ENCODE data around the gene ISCU. TPM values are rescaled to one million over a fixed set of nuclear protein-coding genes. Genes with fewer than 3 reads are reported as not detected.
"Not testable (repeated sequence)": the region's sequence is repeated elsewhere in the genome, so short reads cannot be mapped to it uniquely, and the experiment has no call there.

ISCU gene
- total RNA-seq, 1 experiment from 2014 or later, result 86.7 TPM

- Histone ChIP-seq H3K4me3 (no peak overlapping the region), H3K27me3 (replicated peaks) (no peaks in the 10 kb centered on the region), H3K27ac (no peak overlapping the region), H3K4me1 (replicated peaks) (peaks cover 57% of the 10 kb centered on the region), H3K36me3 (peaks cover 1% of the 10 kb centered on the region), H3K9me3 (replicated peaks) (peaks cover 7% of the 10 kb centered on the region)
- DNase-seq (ENCODE audit: low read depth in 1 of 2, low spot score in 2 of 2), result peak; percentile 84 to 95
These were observed 48.6 kb downstream of the ISCU start for GRCh38 chr12:108610856-108611605.

GRCh38 chr12:108611884-108612415 lies 49.6 kb downstream of the ISCU start:
- peaks cover 7% of the 10 kb centered on the region for H3K9me3 ChIP-seq (replicated peaks)
- H3K36me3 ChIP-seq, result no peaks in the 10 kb centered on the region; the same call in 1 of the 2 replicates
- peak in 1 of 2 experiments; percentile 100 for DNase-seq (ENCODE audit: low read depth in 1 of 2, low spot score in 2 of 2)
- no peaks in the 10 kb centered on the region for H3K27me3 ChIP-seq (replicated peaks)
- H3K27ac ChIP-seq, result peak overlapping the region; percentile 14
- H3K4me1 ChIP-seq (replicated peaks), result peaks cover 63% of the 10 kb centered on the region
- H3K4me3 ChIP-seq, result no peak overlapping the region

DNA sequence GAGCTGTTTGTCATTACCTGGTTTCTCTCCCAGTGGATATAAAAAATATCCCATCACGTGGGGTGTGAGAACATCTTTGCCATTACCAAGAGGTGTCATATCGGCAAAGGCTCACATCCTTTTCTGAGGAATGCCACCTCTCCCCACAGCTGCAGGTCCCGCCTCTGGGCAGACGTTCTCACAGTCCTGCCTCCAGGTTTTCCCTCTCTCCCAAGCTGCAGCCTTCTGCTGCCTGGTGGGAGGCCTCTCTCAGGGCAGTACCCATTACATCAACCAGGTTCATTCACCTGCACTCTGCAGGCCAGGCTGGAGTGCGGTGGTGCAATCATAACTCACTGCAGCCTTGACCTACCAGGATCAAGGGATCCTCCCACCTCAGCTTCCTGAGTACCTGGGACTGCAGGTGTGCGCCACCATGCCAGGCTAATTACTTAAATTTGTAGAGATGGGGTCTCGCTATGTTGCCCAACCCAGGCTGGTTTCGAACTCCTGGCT lies 50.4 kb downstream of the ISCU start:
- Histone ChIP-seq H3K36me3 (no peaks in the 10 kb centered on the region; the same call in 1 of the 2 replicates), H3K4me3 (no peak overlapping the region), H3K4me1 (replicated peaks) (peaks cover 70% of the 10 kb centered on the region), H3K9me3 (replicated peaks) (peaks cover 7% of the 10 kb centered on the region), H3K27ac (no peak overlapping the region), H3K27me3 (replicated peaks) (no peaks in the 10 kb centered on the region)
- no peak for DNase-seq (ENCODE audit: low read depth in 1 of 2, low spot score in 2 of 2)

DNA sequence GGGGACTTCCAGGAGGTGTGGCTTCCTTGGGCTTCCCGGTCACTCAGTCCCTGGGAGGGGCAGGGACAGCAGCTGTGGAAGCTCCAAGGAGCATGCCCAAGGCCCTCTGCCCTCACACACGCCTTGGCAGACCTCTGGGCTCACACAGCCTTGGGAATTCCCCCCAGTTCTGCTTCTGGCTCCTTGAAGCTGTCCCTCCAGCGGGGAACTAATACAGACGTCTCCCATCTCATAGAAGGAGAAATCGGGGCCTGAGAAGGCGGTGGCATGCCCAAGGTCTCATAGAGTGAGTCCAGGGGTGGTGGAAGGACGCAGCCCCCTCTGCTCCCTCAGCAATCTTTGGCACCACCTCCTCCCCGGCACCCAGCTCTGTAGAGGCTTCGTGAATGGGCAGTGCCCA lies 51.2 kb downstream of the ISCU start:
- H3K27ac ChIP-seq, result no peak overlapping the region; the same call in 1 of the 2 replicates
- DNase-seq (ENCODE audit: low read depth in 1 of 2, low spot score in 2 of 2), result peak in 1 of 2 experiments; percentile 99
- no peak overlapping the region for H3K4me3 ChIP-seq
- H3K36me3 ChIP-seq, result no peaks in the 10 kb centered on the region; the same call in 1 of the 2 replicates
- no peaks in the 10 kb centered on the region for H3K27me3 ChIP-seq (replicated peaks)
- peaks cover 7% of the 10 kb centered on the region for H3K9me3 ChIP-seq (replicated peaks)
- H3K4me1 ChIP-seq (replicated peaks), result peaks cover 69% of the 10 kb centered on the region

DNA sequence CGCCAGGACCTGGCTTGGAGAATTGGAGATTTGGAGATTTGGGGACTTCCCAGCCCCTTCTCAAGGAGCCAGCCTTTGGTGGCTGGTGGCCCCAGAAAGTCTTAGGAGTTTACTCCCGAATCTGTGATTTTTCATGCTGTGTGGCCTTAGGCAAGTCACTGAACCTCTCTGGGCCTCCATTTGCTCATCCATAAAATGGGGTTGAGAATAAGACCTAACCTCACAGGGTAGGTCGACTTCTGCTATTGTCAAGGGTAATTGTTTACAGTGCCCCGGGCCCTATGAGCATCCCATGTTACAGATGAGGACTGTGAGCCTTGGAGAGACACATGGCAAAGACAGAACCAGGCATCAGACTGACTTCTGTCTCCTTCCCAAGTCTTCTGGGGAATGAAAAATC lies 51.6 kb downstream of the ISCU start:
- no peaks in the 10 kb centered on the region; the same call in 1 of the 2 replicates for H3K36me3 ChIP-seq
- peaks cover 7% of the 10 kb centered on the region for H3K9me3 ChIP-seq (replicated peaks)
- no peak overlapping the region; the same call in 1 of the 2 replicates for H3K27ac ChIP-seq
- no peaks in the 10 kb centered on the region for H3K27me3 ChIP-seq (replicated peaks)
- H3K4me3 ChIP-seq, result no peak overlapping the region
- DNase-seq (ENCODE audit: low read depth in 1 of 2, low spot score in 2 of 2), result no peak
- H3K4me1 ChIP-seq (replicated peaks), result peaks cover 65% of the 10 kb centered on the region

DNA sequence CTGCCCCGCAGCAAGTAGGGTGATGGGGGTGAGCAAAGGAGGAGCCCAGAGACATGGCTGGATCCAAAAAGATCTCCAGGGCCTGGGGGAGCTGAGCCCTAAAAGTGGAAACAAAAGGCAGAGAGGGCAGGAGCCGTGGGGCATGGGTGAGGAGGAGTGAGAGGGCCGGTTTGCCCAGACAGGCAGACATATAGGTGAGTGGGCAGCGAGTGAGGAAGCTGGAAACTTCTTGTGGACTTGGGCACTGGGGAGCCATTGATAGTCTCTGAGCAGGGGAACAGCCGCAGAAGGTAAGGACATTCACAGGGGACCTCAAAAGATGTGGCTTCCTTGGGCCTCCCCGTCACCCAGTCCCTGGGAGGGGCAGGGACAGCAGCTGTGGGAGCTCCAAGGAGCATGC lies 52.2 kb downstream of the ISCU start:
- Histone ChIP-seq H3K36me3 (no peaks in the 10 kb centered on the region; the same call in 1 of the 2 replicates), H3K27me3 (replicated peaks) (no peaks in the 10 kb centered on the region), H3K9me3 (replicated peaks) (peaks cover 7% of the 10 kb centered on the region), H3K4me1 (replicated peaks) (peaks cover 59% of the 10 kb centered on the region), H3K4me3 (no peak overlapping the region), H3K27ac (no peak overlapping the region)
- peak in 1 of 2 experiments; percentile 93 for DNase-seq (ENCODE audit: low read depth in 1 of 2, low spot score in 2 of 2)

- no peak overlapping the region for H3K4me3 ChIP-seq
- H3K36me3 ChIP-seq, result no peaks in the 10 kb centered on the region; the same call in 1 of the 2 replicates
- peaks cover 7% of the 10 kb centered on the region for H3K9me3 ChIP-seq (replicated peaks)
- peaks cover 46% of the 10 kb centered on the region for H3K4me1 ChIP-seq (replicated peaks)
- no peaks in the 10 kb centered on the region for H3K27me3 ChIP-seq (replicated peaks)
- DNase-seq (ENCODE audit: low read depth in 1 of 2, low spot score in 2 of 2), result peak; percentile 72 to 82
- H3K27ac ChIP-seq, result no peak overlapping the region
These were observed 53.5 kb downstream of the ISCU start for GRCh38 chr12:108615918-108616317.

DNA sequence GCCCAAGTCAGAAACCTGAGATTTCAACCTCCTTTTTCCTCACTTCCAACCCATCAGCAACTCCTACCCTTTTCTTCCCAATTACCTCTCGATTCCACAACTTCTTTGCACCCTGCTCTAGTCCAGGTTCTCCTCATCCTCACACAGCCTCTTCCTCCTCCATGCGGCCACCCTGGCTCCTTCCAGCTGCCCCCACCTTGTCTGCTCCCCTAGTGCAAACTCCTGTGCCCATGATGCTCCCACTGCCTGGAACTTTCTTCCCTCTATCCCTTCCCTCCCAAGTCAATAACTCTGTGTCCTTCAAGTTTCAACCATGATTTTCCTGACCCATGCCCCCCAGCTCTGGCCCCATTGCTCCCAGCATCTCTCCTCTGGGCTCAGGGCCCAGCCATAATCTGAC lies 54.0 kb downstream of the ISCU start:
- H3K27me3 ChIP-seq (replicated peaks), result no peaks in the 10 kb centered on the region
- no peaks in the 10 kb centered on the region; the same call in 1 of the 2 replicates for H3K36me3 ChIP-seq
- no peak overlapping the region for H3K27ac ChIP-seq
- peak in 1 of 2 experiments; percentile 75 for DNase-seq (ENCODE audit: low read depth in 1 of 2, low spot score in 2 of 2)
- H3K4me3 ChIP-seq, result no peak overlapping the region
- peaks cover 42% of the 10 kb centered on the region for H3K4me1 ChIP-seq (replicated peaks)
- H3K9me3 ChIP-seq (replicated peaks), result peaks cover 7% of the 10 kb centered on the region

DNA sequence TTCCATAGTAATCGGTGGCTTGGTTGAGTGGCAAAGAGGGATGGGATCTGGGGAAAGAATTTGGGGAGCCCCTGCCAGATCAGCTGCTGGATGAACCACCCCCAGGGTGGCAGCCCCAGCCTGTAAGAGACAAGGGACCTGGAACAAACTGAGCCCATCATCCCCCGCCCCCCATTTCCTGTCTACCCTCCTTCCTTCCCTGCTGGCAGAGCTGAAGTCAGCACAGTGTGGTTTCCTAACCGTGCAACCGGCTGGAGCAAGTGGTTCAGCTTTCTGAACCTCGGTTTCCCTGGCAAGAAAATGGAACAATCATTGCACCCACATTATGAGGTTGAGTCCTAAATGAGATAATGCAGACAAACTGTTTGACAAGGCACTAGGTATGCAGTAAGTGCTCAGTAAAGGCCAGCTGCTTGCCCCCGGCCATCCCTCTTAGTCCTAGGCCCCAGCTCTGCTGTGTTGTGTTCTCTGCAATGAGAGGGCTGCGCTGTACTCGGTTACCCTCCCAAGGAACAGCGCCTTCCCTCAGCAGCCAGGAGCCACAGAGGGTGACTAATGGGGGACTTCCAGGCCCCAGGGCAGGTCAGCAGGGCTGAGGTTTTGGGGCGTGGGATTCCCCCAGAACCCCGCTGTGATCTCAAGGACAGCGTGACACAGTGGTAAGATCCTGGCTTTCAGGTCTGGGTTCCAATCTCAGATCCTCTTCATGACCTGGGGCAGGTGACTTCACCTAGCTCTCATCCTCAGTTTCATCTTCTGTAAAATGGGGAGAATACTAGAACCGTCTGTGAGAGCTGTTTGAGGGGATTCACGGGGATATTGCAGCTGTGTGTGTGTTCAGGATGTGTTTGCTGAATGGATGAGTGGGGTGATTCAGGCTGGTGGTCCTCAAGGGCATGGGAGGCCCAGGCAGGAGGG lies 54.8 kb downstream of the ISCU start:
- peak overlapping the region; percentile 0; the same call in 1 of the 2 replicates for H3K27ac ChIP-seq

GRCh38 chr12:108618079-108618952 lies 55.9 kb downstream of the ISCU start:
- no peaks in the 10 kb centered on the region for H3K27me3 ChIP-seq (replicated peaks)
- H3K4me1 ChIP-seq (replicated peaks), result peaks cover 34% of the 10 kb centered on the region
- peak in 1 of 2 experiments; percentile 100 for DNase-seq (ENCODE audit: low read depth in 1 of 2, low spot score in 2 of 2)
- no peak overlapping the region for H3K27ac ChIP-seq
- H3K9me3 ChIP-seq (replicated peaks), result peaks cover 14% of the 10 kb centered on the region
- no peak overlapping the region for H3K4me3 ChIP-seq
- H3K36me3 ChIP-seq, result no peaks in the 10 kb centered on the region; the same call in none of the 2 replicates

More for the DNA sequence above, 54.8 kb downstream of the ISCU start:
- no peaks in the 10 kb centered on the region; the same call in 1 of the 2 replicates for H3K36me3 ChIP-seq
- no peak for DNase-seq (ENCODE audit: low read depth in 1 of 2, low spot score in 2 of 2)
- no peaks in the 10 kb centered on the region for H3K27me3 ChIP-seq (replicated peaks)
- H3K4me3 ChIP-seq, result no peak overlapping the region
- H3K4me1 ChIP-seq (replicated peaks), result peaks cover 37% of the 10 kb centered on the region
- H3K9me3 ChIP-seq (replicated peaks), result peaks cover 7% of the 10 kb centered on the region

DNA sequence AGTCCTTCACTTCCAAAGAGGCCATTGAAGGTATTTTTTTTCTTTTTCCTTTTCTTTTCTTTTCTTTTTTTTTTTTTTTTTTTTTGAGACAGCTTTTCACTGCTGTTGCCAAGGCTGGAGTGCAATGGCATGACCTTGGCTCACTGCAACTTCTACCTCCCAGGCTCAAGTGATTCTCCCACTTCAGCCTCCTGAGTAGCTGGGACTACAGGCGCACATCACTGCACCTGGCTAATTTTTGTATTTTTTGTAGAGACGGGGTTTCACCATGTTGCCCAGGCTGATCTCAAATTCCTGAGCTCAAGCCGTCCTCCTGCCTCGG lies 56.5 kb downstream of the ISCU start:
- H3K36me3 ChIP-seq, result not testable (repeated sequence)

More for the DNA sequence above, 56.5 kb downstream of the ISCU start:
- H3K4me3 ChIP-seq; H3K27me3 ChIP-seq (replicated peaks); H3K27ac ChIP-seq: not testable (repeated sequence)
- DNase-seq (ENCODE audit: low read depth in 1 of 2, low spot score in 2 of 2), result peak in 1 of 2 experiments; percentile 70
- Histone ChIP-seq H3K4me1 (replicated peaks) (peaks cover 28% of the 10 kb centered on the region), H3K9me3 (replicated peaks) (peaks cover 14% of the 10 kb centered on the region)

Measured in SJSA1 (cell line).